Activated gamma-delta T cell (primary cell): ENCODE measurements around the gene OR4N5.
"Not testable (repeated sequence)": the region's sequence is repeated elsewhere in the genome, so short reads cannot be mapped to it uniquely, and the experiment has no call there.

ENCODE experiments used
- DNase-seq: peaks from one replicate; lab custom pipeline; 2025; lab: John Stamatoyannopoulos, UW
- total RNA-seq, 2 donors: gene quantifications; one replicate each; lab custom pipeline; 2026; lab: John Stamatoyannopoulos, UW

The OR4N5 gene, protein sequence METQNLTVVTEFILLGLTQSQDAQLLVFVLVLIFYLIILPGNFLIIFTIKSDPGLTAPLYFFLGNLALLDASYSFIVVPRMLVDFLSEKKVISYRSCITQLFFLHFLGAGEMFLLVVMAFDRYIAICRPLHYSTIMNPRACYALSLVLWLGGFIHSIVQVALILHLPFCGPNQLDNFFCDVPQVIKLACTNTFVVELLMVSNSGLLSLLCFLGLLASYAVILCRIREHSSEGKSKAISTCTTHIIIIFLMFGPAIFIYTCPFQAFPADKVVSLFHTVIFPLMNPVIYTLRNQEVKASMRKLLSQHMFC
- total RNA-seq, result 0 reads per million in 2 donors

DNA sequence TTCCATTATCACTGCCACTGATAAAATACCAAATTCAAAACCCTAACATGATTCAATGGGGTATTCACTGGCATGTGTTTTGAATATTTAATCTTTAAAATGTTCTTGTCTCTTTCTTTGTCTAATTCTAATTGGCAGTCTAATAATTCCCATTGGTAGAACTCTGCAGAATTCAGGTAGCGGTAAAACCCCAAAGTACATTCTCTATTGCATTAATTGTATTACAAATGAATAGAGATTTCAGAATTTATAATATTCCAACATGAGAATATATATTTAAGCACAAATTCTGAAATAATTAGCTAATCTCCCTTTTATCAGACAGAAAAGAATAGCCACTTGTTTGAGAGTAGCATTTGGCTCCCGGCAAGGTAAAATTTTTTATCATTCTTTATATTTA, at the start of gene OR4N5:
Gene OR4N5 (plus strand): TSS at position 301 of the 400 bp plus-strand sequence. CDS start 4,916 bp downstream, outside the sequence.
- no peak for DNase-seq

- DNase-seq, result no peak
Measured at GRCh38 chr14:20092050-20092449, 46.6 kb upstream of the OR4N5 start.

DNA sequence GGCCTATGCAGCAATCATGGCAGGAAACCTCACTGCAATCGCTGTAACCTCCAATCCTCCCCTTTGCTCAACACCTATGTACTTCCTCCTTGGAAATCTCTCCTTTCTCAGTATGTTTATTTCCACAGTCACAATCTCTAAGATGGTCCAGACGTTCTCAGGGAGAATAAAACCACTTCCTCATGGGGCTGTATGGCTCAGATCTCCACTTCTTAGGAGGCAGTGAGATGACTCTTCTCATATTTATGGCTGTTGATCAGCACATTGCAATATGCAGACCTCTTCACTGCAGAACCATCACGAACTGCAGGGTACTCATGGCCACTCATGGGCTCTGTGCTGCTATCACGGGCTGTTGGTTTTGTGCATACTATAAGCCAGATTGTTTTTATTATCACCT, 45.2 kb upstream of the OR4N5 start:
- no peak for DNase-seq

DNA sequence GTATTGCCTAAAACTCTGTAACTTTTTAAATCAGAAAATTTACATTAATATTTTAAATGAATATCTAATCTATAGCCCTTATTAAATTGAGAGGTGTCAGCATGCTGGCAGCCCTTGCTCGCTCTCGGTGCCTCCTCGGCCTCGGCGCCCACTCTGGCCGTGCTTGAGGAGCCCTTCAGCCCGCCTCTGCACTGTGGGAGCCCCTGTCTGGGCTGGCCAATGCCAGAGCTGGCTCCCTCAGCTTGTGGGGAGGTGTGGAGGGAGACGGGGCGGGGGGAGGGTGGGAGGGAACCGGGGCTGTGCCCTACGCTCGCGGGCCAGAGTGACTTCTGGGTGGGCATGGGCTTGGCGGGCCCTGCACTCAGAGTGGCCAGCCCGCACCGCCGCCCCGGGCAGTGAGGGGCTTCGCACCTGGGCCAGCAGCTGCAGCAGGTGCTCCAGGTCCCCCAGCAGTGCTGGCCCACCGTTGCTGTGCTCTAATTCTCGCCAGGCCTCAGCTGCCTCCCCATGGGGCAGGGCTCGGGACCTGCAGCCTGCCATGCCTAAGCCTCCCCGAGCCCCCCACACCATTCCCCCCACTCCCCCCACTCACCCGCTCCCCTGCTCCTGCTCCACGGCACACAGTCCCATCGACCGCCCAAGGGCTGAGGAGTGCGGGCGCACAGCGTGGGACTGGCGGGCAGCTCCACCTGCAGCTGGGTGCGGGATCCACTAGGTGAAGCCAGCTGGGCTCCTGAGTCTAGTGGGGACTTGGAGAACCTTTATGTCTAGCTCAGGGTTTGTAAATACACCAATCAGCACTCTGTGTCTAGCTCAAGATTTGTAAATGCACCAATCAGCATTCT, 39.5 kb upstream of the OR4N5 start:
- DNase-seq, result not testable (repeated sequence)

- no peak for DNase-seq
Measured at GRCh38 chr14:20110438-20110837, 28.2 kb upstream of the OR4N5 start, which contains the start of gene OR4K17. TSS of gene OR4K17 (plus strand) at chr14:20110739. CDS start at chr14:20117500, 6,761 bp downstream.

DNA sequence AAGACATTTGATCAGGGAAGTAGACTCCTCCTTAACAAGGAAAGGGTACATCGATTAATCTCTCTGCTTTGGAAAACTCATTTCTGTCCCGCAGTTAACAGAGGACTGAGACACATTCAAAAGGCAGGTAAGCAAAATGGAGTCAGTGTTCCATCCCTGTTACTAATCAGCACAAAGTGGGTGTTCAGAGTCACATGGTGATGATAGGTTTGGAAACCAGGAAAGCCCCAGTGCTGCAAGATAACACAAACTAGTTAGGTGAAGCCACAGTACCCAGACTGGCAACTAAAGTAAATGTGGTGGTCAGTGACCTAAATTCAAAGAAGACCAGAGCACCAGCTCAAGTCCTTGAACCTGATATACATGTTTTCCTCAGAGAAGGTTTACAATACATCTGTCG, 26.3 kb upstream of the OR4N5 start:
- DNase-seq, result no peak

DNA sequence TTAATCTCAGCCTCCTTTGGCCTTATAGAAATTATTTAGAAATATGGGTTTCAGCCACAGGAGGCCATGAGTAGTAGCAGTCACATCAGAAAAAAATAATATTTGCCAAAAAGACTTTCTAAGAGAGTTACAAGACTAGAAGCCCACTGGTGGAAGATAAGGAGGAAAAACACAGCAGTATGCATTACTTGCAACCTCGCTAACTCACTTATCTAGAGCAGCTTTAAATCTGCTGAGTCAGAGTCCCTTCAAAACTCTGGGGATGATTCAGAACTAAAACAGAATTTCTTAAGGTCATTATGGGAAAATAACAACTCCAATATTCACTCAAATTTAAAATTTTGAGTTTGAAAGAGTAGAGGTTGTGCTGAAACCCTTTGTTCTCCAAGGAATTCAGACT, 21.9 kb upstream of the OR4N5 start:
- DNase-seq, result no peak

DNA sequence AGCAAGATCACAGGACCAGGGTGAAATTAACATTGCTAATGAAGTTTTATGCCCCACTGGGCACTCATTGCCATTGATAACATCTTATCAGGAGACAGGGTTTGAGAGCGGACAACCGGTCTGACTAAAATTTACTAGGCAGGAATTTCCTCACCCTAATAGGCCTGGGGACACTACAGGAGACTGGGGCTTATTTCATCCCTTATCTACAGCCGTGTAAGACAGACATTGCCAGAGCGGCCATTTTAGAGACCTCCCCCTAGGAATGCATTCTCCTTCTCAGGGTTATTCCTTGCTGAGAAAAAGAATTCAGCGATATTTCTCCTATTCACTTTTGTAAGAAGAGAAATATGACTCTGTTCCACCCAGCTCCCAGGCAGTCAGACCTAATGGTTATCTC, 19.8 kb upstream of the OR4N5 start:
- DNase-seq, result no peak

DNA sequence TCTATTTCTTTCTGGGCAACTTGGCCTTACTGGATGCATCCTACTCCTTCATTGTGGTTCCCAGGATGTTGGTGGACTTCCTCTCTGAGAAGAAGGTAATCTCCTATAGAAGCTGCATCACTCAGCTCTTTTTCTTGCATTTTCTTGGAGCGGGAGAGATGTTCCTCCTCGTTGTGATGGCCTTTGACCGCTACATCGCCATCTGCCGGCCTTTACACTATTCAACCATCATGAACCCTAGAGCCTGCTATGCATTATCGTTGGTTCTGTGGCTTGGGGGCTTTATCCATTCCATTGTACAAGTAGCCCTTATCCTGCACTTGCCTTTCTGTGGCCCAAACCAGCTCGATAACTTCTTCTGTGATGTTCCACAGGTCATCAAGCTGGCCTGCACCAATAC, 5.3 kb downstream of the OR4N5 start:
- DNase-seq, result no peak

DNA sequence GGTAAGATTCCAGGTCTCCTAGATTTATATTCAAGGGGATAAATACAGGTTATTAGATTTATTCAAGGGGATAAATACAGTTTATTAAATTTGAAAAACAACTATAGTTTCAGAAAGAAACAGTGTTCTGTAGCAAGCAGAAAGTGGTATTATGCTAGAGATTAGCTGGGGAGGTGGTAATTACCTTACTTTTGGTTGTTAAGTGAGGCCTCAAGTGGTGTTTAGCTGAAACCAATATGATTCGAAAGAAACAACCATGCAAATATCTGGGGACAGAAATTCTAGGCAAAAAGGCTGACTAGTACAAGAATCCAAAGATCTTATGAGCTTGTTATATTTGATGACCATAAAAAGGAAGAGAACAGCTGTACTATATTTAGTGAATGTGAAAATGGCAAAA, 6.2 kb downstream of the OR4N5 start:
- DNase-seq, result no peak

- DNase-seq, result no peak
Measured at GRCh38 chr14:20164462-20164861, 25.8 kb downstream of the OR4N5 start.

- no peak for DNase-seq
Measured at GRCh38 chr14:20167091-20167490, 28.5 kb downstream of the OR4N5 start.

GRCh38 chr14:20169852-20170251, 31.2 kb downstream of the OR4N5 start:
- not testable (repeated sequence) for DNase-seq

- not testable (repeated sequence) for DNase-seq
Measured at GRCh38 chr14:20174205-20174604, 35.6 kb downstream of the OR4N5 start.

DNA sequence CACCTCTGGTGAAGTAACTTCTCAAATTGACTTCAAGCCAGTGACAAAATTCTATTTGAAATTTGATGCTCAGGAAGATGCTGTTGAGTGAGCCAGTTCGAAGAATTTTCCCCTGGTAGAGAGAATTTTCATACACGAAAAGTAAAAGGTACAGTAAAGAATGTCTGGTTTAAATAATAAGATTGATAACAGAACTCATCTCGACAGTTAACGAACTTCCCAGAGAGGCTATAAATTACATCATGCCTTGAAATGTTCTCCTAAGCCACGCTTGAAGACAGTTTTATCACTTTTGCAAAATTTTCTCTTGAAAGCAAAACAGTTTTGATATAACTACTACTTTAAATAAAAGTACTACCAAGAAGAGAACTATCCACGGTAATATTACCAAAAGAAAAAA, 37.7 kb downstream of the OR4N5 start:
- no peak for DNase-seq

- DNase-seq, result no peak
Measured at GRCh38 chr14:20177433-20177974, 38.9 kb downstream of the OR4N5 start.

DNA sequence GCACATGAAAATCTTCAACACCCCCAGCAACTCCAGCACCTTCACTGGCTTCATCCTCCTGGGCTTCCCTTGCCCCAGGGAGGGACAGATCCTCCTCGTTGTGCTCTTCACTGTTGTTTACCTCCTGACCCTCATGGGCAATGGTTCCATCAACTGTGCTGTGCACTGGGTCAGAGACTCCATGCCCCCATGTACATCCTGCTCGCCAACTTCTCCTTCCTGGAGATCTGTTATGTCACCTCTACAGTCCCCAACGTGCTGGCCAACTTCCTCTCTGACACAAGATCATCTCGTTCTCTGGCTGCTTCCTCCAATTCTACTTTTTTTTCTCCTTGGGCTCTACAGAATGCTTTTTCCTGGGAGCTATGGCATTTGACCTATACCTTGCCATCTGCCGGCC, 40.6 kb downstream of the OR4N5 start:
- no peak for DNase-seq

- no peak for DNase-seq
Measured at GRCh38 chr14:20179880-20180279, 41.3 kb downstream of the OR4N5 start.

GRCh38 chr14:20180486-20180885, 41.9 kb downstream of the OR4N5 start:
- DNase-seq, result no peak

- no peak for DNase-seq
Measured at GRCh38 chr14:20184181-20184580, 45.6 kb downstream of the OR4N5 start.

DNA sequence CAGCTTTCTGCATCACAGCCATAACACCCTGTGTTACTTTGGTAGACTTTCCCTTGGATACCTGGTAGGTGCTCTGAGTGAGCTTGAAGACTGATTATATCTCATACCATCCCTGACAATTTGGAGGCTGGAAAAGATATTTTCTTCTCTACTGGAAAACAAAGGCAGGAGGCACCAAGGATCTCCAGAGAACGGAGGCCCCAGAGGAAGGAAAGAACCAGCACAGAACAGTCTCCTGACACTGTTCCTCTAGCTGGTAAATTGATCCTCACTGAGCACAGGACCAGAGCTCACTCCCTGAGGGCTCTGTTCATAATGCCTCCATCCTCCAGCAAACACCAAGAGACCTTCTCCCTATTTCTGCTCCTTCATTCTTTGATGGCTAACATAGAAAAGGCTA, 52.0 kb downstream of the OR4N5 start, which contains the start of gene OR11G2:
Gene OR11G2 (plus strand): TSS at position 301 of the 400 bp plus-strand sequence. CDS start 6,542 bp downstream, outside the sequence.
- no peak for DNase-seq

GRCh38 chr14:20191396-20191795, 52.8 kb downstream of the OR4N5 start:
- no peak for DNase-seq

GRCh38 chr14:20194101-20194500, 55.5 kb downstream of the OR4N5 start:
- DNase-seq, result no peak
